HepG2 (cell line): Measurements from ENCODE around the gene HEPACAM. TPM values are rescaled to one million over a fixed set of nuclear protein-coding genes. Genes with fewer than 3 reads are reported as not detected.

Experiments used
- ATAC-seq: fragments of 200-7000 bp; cut with Tn5 transposase; 3 replicates; pipeline ENCODE4 v1.9.1; 2020; ENCODE audit warnings: mild to moderate bottlenecking, moderate library complexity
- BruUV-seq: library from RNA; stranded (reverse); fragments of 400-500 nt; replicated peaks from 2 replicates; lab custom pipeline; 2021; lab: Mats Ljungman, UMichigan
- CTCF ChIA-PET: fragments of 300-600 bp; formaldehyde crosslinking; extraction: SDS; loops from one replicate; lab custom pipeline; 2021; ENCODE audit warnings: low total read pairs, inconsistent platforms, low intra/inter-chr PET ratio; lab: Yijun Ruan, JAX
- POLR2A ChIA-PET: fragments of 350-600 bp; sonication (Branson Sonifier 250); formaldehyde crosslinking; loops from one replicate; lab custom pipeline; 2020; ENCODE audit warnings: antibody characterized with exemption, inconsistent platforms; lab: Yijun Ruan, JAX
- DNase-seq: peaks from one replicate; pipeline ENCODE4 v3.0.0-alpha.2; 2015; ENCODE audit warnings: low spot score
- FAIRE-seq: peaks from 3 replicates; lab custom pipeline; 2011; peaks lifted over from hg19 to GRCh38; lab: Jason Lieb, UNC
- H2AFZ ChIP-seq: one replicate; pipeline ENCODE4 v1.6.1; 2011; ENCODE audit warnings: low read length, inconsistent platforms
- H3K27ac ChIP-seq: fragments of 300-600 bp; 3 replicates; pipeline ENCODE4 v1.8.0; 2011; ENCODE audit warnings: mixed run types, mild to moderate bottlenecking, mixed read lengths, low read length, inconsistent platforms; ENCODE audit not compliant: insufficient read depth; ENCODE audit errors: extremely low read length
- H3K27me3 ChIP-seq, 2 experiments: fragments of 200-600 bp in 1 of 2; 2 replicates in 1 of 2; 3 replicates in 1 of 2; pipeline versions ENCODE4 v1.6.0 to v1.8.0; 2011; ENCODE audit warnings: low read length in 2 of 2, mild to moderate bottlenecking in 2 of 2, moderate library complexity in 2 of 2, inconsistent platforms in 1 of 2; ENCODE audit not compliant: insufficient read depth in 2 of 2, control insufficient read depth in 1 of 2
- H3K36me3 ChIP-seq, 2 experiments: fragments of 200-600 bp in 1 of 2; replicated peaks in 1 of 2; 2 replicates in 1 of 2; 3 replicates in 1 of 2; pipeline versions ENCODE4 v1.5.1 to v1.8.0; 2011; ENCODE audit warnings: low read length in 2 of 2, inconsistent platforms in 1 of 2; ENCODE audit not compliant: insufficient read depth in 2 of 2, control insufficient read depth in 1 of 2
- H3K4me1 ChIP-seq: 2 replicates; pipeline ENCODE4 v1.5.1; 2012; ENCODE audit warnings: low read length, inconsistent platforms; ENCODE audit not compliant: insufficient read depth
- H3K4me2 ChIP-seq: 2 replicates; pipeline ENCODE4 v1.6.0; 2011; ENCODE audit warnings: low read depth, low read length, inconsistent platforms
- H3K4me3 ChIP-seq, 3 experiments: fragments of 200-600 bp in 1 of 3; sonication (generic), shearing (Covaris generic) in 1 of 3; replicated peaks in 1 of 3; 2 replicates each; pipeline ENCODE4 v1.5.1; 2011 to 2016; ENCODE audit warnings: low read length in 3 of 3, inconsistent platforms in 2 of 3, low read depth in 2 of 3, mild to moderate bottlenecking in 2 of 3, control low read depth in 1 of 3, mixed read lengths in 1 of 3; ENCODE audit not compliant: insufficient read depth in 1 of 3
- H3K79me2 ChIP-seq: one replicate; pipeline ENCODE4 v1.6.1; 2011; ENCODE audit warnings: low read length, inconsistent platforms; ENCODE audit not compliant: insufficient read depth
- H3K9ac ChIP-seq: 2 replicates; pipeline ENCODE4 v1.6.0; 2011; ENCODE audit warnings: mild to moderate bottlenecking, low read depth, low read length, inconsistent platforms; ENCODE audit not compliant: insufficient read depth
- H3K9me3 ChIP-seq: 2 replicates; pipeline ENCODE4 v1.5.1; 2012; ENCODE audit warnings: mild to moderate bottlenecking, low read length
- H4K20me1 ChIP-seq: 2 replicates; pipeline ENCODE4 v1.6.0; 2011; ENCODE audit warnings: inconsistent platforms, mild to moderate bottlenecking, low read length, moderate library complexity; ENCODE audit not compliant: insufficient read depth
- AKAP8 ChIP-seq: sonication (generic); formaldehyde crosslinking; IDR thresholded peaks from 2 replicates; pipeline ENCODE4 v1.5.1; 2020; ENCODE audit warnings: mild to moderate bottlenecking, missing genetic modification reagents
- ATRX ChIP-seq: sonication (generic); formaldehyde crosslinking; IDR thresholded peaks from 2 replicates; pipeline ENCODE4 v1.4.0; 2020; ENCODE audit warnings: missing genetic modification reagents, borderline replicate concordance
- GABPA ChIP-seq, 2 experiments: IDR thresholded peaks; 2 replicates each; pipeline ENCODE4 v1.6.1; 2011 to 2016; ENCODE audit warnings: low read depth in 2 of 2, low read length in 1 of 2, missing biosample characterization in 1 of 2, missing genetic modification characterization in 1 of 2
- GPN1 ChIP-seq: sonication (generic); formaldehyde crosslinking; IDR thresholded peaks from 2 replicates; pipeline ENCODE4 v1.5.1; 2020; ENCODE audit warnings: missing genetic modification reagents, borderline replicate concordance
- HNF4A ChIP-seq: sonication (generic); formaldehyde crosslinking; IDR thresholded peaks from 2 replicates; pipeline ENCODE4 v1.4.0; 2020; ENCODE audit warnings: missing genetic modification reagents
- ISX ChIP-seq: sonication (generic); formaldehyde crosslinking; conservative IDR thresholded peaks from 2 replicates; pipeline ENCODE4 v1.5.0; 2020; ENCODE audit warnings: missing genetic modification reagents
- KAT8 ChIP-seq: IDR thresholded peaks from 2 replicates; pipeline ENCODE4 v1.6.1; 2016; ENCODE audit warnings: missing genetic modification reagents, missing compliant biosample characterization
- KMT2B ChIP-seq: IDR thresholded peaks from 2 replicates; pipeline ENCODE4 v1.6.1; 2016; ENCODE audit warnings: missing genetic modification reagents, missing compliant biosample characterization
- NFYC ChIP-seq: IDR thresholded peaks from 2 replicates; pipeline ENCODE4 v1.6.1; 2016; ENCODE audit warnings: missing genetic modification reagents, missing compliant biosample characterization
- NR2F6 ChIP-seq, 2 experiments: IDR thresholded peaks; 2 replicates each; pipeline ENCODE4 v1.6.1; 2016; ENCODE audit warnings: antibody characterized with exemption in 1 of 2, mild to moderate bottlenecking in 1 of 2
- RORA ChIP-seq: sonication (generic); formaldehyde crosslinking; IDR thresholded peaks from 2 replicates; pipeline ENCODE4 v1.5.0; 2020; ENCODE audit warnings: mild to moderate bottlenecking, missing genetic modification reagents, moderate library complexity
- TFAP4 ChIP-seq: sonication (generic); IDR thresholded peaks from 2 replicates; pipeline ENCODE4 v1.6.1; 2016; ENCODE audit warnings: low read depth, borderline replicate concordance
- ZNF703 ChIP-seq: sonication (generic); formaldehyde crosslinking; IDR thresholded peaks from 2 replicates; pipeline ENCODE4 v1.5.1; 2020; ENCODE audit warnings: missing genetic modification reagents, mild to moderate bottlenecking, moderate library complexity, borderline replicate concordance
- ZNF784 ChIP-seq: sonication (generic); formaldehyde crosslinking; IDR thresholded peaks from 2 replicates; pipeline ENCODE4 v1.5.1; 2020; ENCODE audit warnings: missing genetic modification reagents, mild to moderate bottlenecking, borderline replicate concordance
- WGBS: methylation state at CpG from one replicate; pipeline ENCODE4 v1.1.6; 2017; ENCODE audit warnings: low lambda C conversion rate; 5-methylcytosine and 5-hydroxymethylcytosine counted together
- in situ Hi-C: cut with HindIII; loops from 2 replicates; pipeline ENCODE4 v1.10.0; 2017; ENCODE audit warnings: low pct_unique_long_range_greater_than_20kb; ENCODE audit not compliant: extremely low pct_ligation_motif_present
- intact Hi-C: fragments of 100-400 bp; cut with micrococcal nuclease; formaldehyde crosslinking; loops from one replicate; pipeline ENCODE4 v1.10.0; 2022; ENCODE audit not compliant: unreplicated experiment
- polyA plus RNA-seq, 8 experiments: library from polyadenylated mRNA; depleted of rRNA in 3 of 8; stranded (reverse) in 7 of 8; unstranded in 1 of 8; fragments of >200 nt; fragmentation: Illumina TruSeq in 4 of 8; extraction: Trizol in 4 of 8; gene quantifications; 2 replicates each; pipeline versions ENCODE4 v1.2.1 to v1.2.3, GENCODE V29; 2011 to 2016; ENCODE audit warnings: low read depth in 4 of 8, missing spikeins in 1 of 8, mixed read lengths in 1 of 8; ENCODE audit not compliant: insufficient read depth in 1 of 8
- total RNA-seq, 5 experiments: library from RNA; depleted of rRNA; stranded (reverse); fragments of >200 nt; fragmentation: Illumina TruSeq; extraction: Trizol; gene quantifications; 2 replicates each; pipeline ENCODE4 v1.2.3, GENCODE V29; 2016; ENCODE audit warnings: low read depth in 1 of 5
- TF ChIP-seq, protein P1 (sequence below): sonication (generic); formaldehyde crosslinking; IDR thresholded peaks from 2 replicates; pipeline ENCODE4 v1.9.0; 2022; ENCODE audit warnings: missing genetic modification reagents, mild to moderate bottlenecking, borderline replicate concordance
- TF ChIP-seq, protein P2 (sequence below): IDR thresholded peaks from 2 replicates; pipeline ENCODE4 v1.6.1; 2016; ENCODE audit warnings: missing compliant biosample characterization, missing genetic modification reagents, borderline replicate concordance
- TF ChIP-seq, protein P3 (sequence below): sonication (generic); formaldehyde crosslinking; IDR thresholded peaks from 2 replicates; pipeline ENCODE4 v1.5.0; 2020; ENCODE audit warnings: mild to moderate bottlenecking, missing genetic modification reagents, moderate library complexity

Gene HEPACAM
- total and polyA plus RNA-seq, 2 of the 13 experiments (the other 11 are each of a cell fraction or from before 2014, with no cell fraction given): 66.9 to 121 TPM

DNA sequence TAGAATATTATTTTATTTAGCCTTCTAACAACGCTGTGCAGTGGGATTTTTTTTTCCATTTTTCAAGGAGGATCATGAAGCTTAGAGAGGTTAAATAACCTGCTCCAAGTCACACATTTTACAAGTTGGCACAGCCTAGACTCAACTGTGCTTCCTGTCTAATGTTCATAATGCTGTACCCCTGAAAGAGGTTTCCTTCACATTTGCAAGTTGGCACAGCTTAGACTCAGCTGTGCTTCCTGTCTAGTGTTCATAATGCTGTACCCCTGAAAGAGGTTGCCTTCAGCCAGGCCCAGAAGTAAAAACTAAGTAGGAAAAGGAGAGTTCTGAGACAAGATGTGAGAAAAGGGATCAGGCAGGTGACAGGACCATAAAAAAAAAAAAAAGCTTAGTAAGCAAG lies 7.9 kb upstream of the HEPACAM start (continued):
- TF ChIP-seq, protein P1, sequence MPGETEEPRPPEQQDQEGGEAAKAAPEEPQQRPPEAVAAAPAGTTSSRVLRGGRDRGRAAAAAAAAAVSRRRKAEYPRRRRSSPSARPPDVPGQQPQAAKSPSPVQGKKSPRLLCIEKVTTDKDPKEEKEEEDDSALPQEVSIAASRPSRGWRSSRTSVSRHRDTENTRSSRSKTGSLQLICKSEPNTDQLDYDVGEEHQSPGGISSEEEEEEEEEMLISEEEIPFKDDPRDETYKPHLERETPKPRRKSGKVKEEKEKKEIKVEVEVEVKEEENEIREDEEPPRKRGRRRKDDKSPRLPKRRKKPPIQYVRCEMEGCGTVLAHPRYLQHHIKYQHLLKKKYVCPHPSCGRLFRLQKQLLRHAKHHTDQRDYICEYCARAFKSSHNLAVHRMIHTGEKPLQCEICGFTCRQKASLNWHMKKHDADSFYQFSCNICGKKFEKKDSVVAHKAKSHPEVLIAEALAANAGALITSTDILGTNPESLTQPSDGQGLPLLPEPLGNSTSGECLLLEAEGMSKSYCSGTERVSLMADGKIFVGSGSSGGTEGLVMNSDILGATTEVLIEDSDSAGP: no peak
- no peak for TF ChIP-seq ZNF784 (CRISPR knock-in tag)

DNA sequence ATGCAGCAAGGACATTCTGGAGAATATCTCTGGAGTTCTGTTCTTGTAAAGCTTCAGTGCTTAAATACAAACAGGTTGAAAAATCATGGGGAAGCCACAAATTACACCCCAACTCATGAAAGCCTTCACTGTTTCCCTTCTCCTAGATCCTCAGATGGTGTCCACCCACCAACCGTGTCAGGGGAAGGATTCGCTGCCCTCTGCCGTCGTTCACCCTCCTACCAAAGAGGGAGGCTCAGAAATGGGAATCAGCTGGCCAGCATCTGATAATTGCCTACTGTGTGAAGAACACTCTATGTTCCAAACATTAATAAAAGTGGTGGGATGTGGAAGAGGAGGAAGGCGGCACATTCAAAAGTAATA lies 7.4 kb upstream of the HEPACAM start:
- Histone ChIP-seq H3K36me3 (no peaks in the 10 kb centered on the region), H3K4me1 (peaks cover 90% of the 10 kb centered on the region), H3K9ac (peak overlapping the region; percentile 58), H3K27me3 (no peaks in the 10 kb centered on the region), H2AFZ (peak overlapping the region; percentile 29), H3K27ac (peak overlapping the region; percentile 89), H3K79me2 (no peaks in the 10 kb centered on the region), H3K4me3 (peak overlapping the region in 2 of 3 experiments; percentile 25 to 53; a peak in 2 of 6 replicates), H3K9me3 (no peaks in the 10 kb centered on the region), H4K20me1 (no peaks in the 10 kb centered on the region), H3K4me2 (peak overlapping the region; percentile 72)
- FAIRE-seq (peak; percentile 47), DNase-seq (peak; percentile 39), ATAC-seq (peak; percentile 67)
- BruUV-seq: TSS peak; percentile 54
- in situ Hi-C loops (no loop called here), intact Hi-C loops (no loop called here)
- CTCF ChIA-PET: no interaction called here
- WGBS: 19% methylated on average over 5 of the region's 5 CpGs
- POLR2A ChIA-PET: interaction anchor here (1.5 to 5.3 kb wide), 2 partner anchors 8 to 10 kb away, joined by 6 to 34 read pairs; partner anchors contain the start of genes CCDC15 and HEPACAM
- TF ChIP-seq AKAP8 (CRISPR knock-in tag) (0 out of 2 replicates have a peak, but pooled peaks have one; percentile 43), GPN1 (CRISPR knock-in tag) (no peak), NFYC (CRISPR knock-in tag) (no peak), ATRX (CRISPR knock-in tag) (no peak), KAT8 (no peak), KMT2B (CRISPR knock-in tag) (no peak), NR2F6 (IDR thresholded peaks at IDR 0.05) (no peak), NR2F6 (CRISPR knock-in tag; IDR thresholded peaks at IDR 0.05) (0 out of 2 replicates have a peak, but pooled peaks have one; percentile 4), GABPA (IDR thresholded peaks at IDR 0.05; ENCODE audit: low read depth, low read length) (no peak), GABPA (CRISPR knock-in tag; IDR thresholded peaks at IDR 0.05; ENCODE audit: low read depth) (peak; percentile 21; the same call in 1 of the 2 replicates), RORA (CRISPR knock-in tag) (no peak), TFAP4 (peak; percentile 64), ZNF703 (no peak), HNF4A (no peak), ISX (no peak)
- TF ChIP-seq, protein P2, sequence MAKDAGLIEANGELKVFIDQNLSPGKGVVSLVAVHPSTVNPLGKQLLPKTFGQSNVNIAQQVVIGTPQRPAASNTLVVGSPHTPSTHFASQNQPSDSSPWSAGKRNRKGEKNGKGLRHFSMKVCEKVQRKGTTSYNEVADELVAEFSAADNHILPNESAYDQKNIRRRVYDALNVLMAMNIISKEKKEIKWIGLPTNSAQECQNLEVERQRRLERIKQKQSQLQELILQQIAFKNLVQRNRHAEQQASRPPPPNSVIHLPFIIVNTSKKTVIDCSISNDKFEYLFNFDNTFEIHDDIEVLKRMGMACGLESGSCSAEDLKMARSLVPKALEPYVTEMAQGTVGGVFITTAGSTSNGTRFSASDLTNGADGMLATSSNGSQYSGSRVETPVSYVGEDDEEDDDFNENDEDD (CRISPR knock-in tag): 0 out of 2 replicates have a peak, but pooled peaks have one; percentile 14
- TF ChIP-seq, protein P3, sequence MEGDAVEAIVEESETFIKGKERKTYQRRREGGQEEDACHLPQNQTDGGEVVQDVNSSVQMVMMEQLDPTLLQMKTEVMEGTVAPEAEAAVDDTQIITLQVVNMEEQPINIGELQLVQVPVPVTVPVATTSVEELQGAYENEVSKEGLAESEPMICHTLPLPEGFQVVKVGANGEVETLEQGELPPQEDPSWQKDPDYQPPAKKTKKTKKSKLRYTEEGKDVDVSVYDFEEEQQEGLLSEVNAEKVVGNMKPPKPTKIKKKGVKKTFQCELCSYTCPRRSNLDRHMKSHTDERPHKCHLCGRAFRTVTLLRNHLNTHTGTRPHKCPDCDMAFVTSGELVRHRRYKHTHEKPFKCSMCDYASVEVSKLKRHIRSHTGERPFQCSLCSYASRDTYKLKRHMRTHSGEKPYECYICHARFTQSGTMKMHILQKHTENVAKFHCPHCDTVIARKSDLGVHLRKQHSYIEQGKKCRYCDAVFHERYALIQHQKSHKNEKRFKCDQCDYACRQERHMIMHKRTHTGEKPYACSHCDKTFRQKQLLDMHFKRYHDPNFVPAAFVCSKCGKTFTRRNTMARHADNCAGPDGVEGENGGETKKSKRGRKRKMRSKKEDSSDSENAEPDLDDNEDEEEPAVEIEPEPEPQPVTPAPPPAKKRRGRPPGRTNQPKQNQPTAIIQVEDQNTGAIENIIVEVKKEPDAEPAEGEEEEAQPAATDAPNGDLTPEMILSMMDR: peak; percentile 42
